Spleen (tissue), 7 donors: ENCODE measurements around the gene SETD7.

Experiments used
- CTCF ChIP-seq, 11 experiments: fragments of 200-600 bp in 7 of 11; fragments of 450-650 bp in 4 of 11; sonication (generic) in 4 of 11; IDR thresholded peaks in 8 of 11; conservative IDR thresholded peaks in 3 of 11; 1 replicate in 7 of 11; 2 replicates in 4 of 11; pipeline versions ENCODE4 v1.4.0 to v1.8.0; 2016 to 2021; ENCODE audit warnings: antibody characterized with exemption in 11 of 11, inconsistent platforms in 4 of 11, mild to moderate bottlenecking in 1 of 11
- POLR2A ChIP-seq, 3 donors: fragments of 450-650 bp; IDR thresholded peaks; one replicate each; pipeline ENCODE4 v1.5.1; 2017; ENCODE audit warnings: antibody characterized with exemption in 3 of 3, mild to moderate bottlenecking in 1 of 3
- POLR2AphosphoS5 ChIP-seq, 3 donors: sonication (generic); formaldehyde crosslinking; IDR thresholded peaks; one replicate each; pipeline ENCODE4 v1.5.1; 2017; ENCODE audit warnings: antibody characterized with exemption in 3 of 3
- donor health status: DM: no; HTN: no; CAD: no; lungs with moderate emphysema.
- donor health status: DM: no; HTN: no; CAD: no.
- donor health status: DM: no; HTN: no; CAD: no.

- no peak for TF ChIP-seq CTCF (IDR thresholded peaks at IDR 0.05 in 8 of 11, conservative IDR thresholded peaks at IDR 0.05 in 3 of 11)
- no peak for TF ChIP-seq POLR2A (IDR thresholded peaks at IDR 0.05)
- no peak for TF ChIP-seq POLR2AphosphoS5 (IDR thresholded peaks at IDR 0.05)
Measured at GRCh38 chr4:139501927-139502899, 53.8 kb downstream of the SETD7 start.
